K562 (cell line): Measurements from ENCODE around the gene GANAB. TPM values are rescaled to one million over a fixed set of nuclear protein-coding genes. Genes with fewer than 3 reads are reported as not detected.

Experiments
- BRD4 ChIP-seq: fragments of 200-600 bp; sonication (generic); IDR thresholded peaks from 2 replicates; pipeline ENCODE4 v1.6.1; 2017; ENCODE audit warnings: inconsistent platforms
- CAMTA2 ChIP-seq: fragments of 250-450 bp; sonication (Bioruptor Pico); conservative IDR thresholded peaks from 2 replicates; pipeline ENCODE4 v1.5.1; 2022
- CHCHD3 ChIP-seq: fragments of 250-450 bp; sonication (Bioruptor Pico); IDR thresholded peaks from 2 replicates; pipeline ENCODE4 v2.1.2; 2022; ENCODE audit warnings: mild to moderate bottlenecking
- DDX20 ChIP-seq: fragments of 450-650 bp; IDR thresholded peaks from 2 replicates; pipeline ENCODE4 v1.6.1; 2016; ENCODE audit warnings: missing genetic modification characterization, low read depth, mild to moderate bottlenecking, missing compliant biosample characterization, moderate library complexity
- FOSL1 ChIP-seq: fragments of 200-800 bp; sonication (Bioruptor generic); conservative IDR thresholded peaks from 2 replicates; pipeline ENCODE4 v1.6.1; 2016; ENCODE audit warnings: missing genetic modification characterization, missing compliant biosample characterization
- FOXA3 ChIP-seq, 2 experiments: fragments of 450-650 bp in 1 of 2; sonication (generic) in 1 of 2; formaldehyde crosslinking; IDR thresholded peaks in 1 of 2; conservative IDR thresholded peaks in 1 of 2; 2 replicates each; pipeline versions ENCODE4 v1.4.0 to v1.8.0; 2020 to 2022; ENCODE audit warnings: mild to moderate bottlenecking in 2 of 2, missing genetic modification reagents in 1 of 2
- GTF2F1 ChIP-seq: IDR thresholded peaks from 2 replicates; pipeline ENCODE4 v1.6.1; 2011; ENCODE audit warnings: low read depth, low read length, improper control_type of control experiment
- HDAC2 ChIP-seq: fragments of 450-650 bp; IDR thresholded peaks from 2 replicates; pipeline ENCODE4 v1.6.1; 2016; ENCODE audit warnings: mild to moderate bottlenecking
- HINFP ChIP-seq: fragments of 450-650 bp; conservative IDR thresholded peaks from 2 replicates; pipeline ENCODE4 v1.6.1; 2016; ENCODE audit warnings: missing genetic modification characterization, low read depth, mild to moderate bottlenecking, control low read depth, missing compliant biosample characterization
- HOXB6 ChIP-seq: fragments of 250-450 bp; sonication (Bioruptor Pico); IDR thresholded peaks from 2 replicates; pipeline ENCODE4 v1.5.1; 2022; ENCODE audit warnings: mild to moderate bottlenecking, borderline replicate concordance
- HSF4 ChIP-seq: fragments of 250-450 bp; sonication (Bioruptor Pico); IDR thresholded peaks from 2 replicates; pipeline ENCODE4 v2.1.2; 2022; ENCODE audit warnings: mild to moderate bottlenecking, moderate library complexity, borderline replicate concordance
- KDM2B ChIP-seq: fragments of 250-450 bp; sonication (Bioruptor Pico); IDR thresholded peaks from 2 replicates; pipeline ENCODE4 v1.8.0; 2021; ENCODE audit warnings: mild to moderate bottlenecking, moderate library complexity
- MXI1 ChIP-seq: IDR thresholded peaks from 2 replicates; pipeline ENCODE4 v1.6.1; 2011; ENCODE audit warnings: low read depth, mild to moderate bottlenecking, improper control_type of control experiment, low read length
- NBN ChIP-seq: fragments of 450-650 bp; IDR thresholded peaks from 2 replicates; pipeline ENCODE4 v1.6.1; 2016; ENCODE audit warnings: low read depth, mild to moderate bottlenecking
- PHF8 ChIP-seq: fragments of 200-600 bp; sonication (generic); IDR thresholded peaks from 2 replicates; pipeline ENCODE4 v1.6.1; 2012; ENCODE audit warnings: mixed run types, mild to moderate bottlenecking, inconsistent platforms, low read length, moderate library complexity, borderline replicate concordance
- SMAD2 ChIP-seq: fragments of 150-350 bp; IDR thresholded peaks from 2 replicates; pipeline ENCODE4 v1.6.1; 2014; ENCODE audit warnings: low read depth, mild to moderate bottlenecking, low read length
- TEAD4 ChIP-seq, 2 experiments: sonication (generic) in 1 of 2; formaldehyde crosslinking in 1 of 2; IDR thresholded peaks; 2 replicates each; pipeline versions ENCODE4 v1.6.1 to v1.8.0; 2012 to 2022; ENCODE audit warnings: borderline replicate concordance in 1 of 2, inconsistent platforms in 1 of 2, low read length in 1 of 2, mild to moderate bottlenecking in 1 of 2, missing genetic modification reagents in 1 of 2
- TSC22D4 ChIP-seq: fragments of 450-650 bp; IDR thresholded peaks from 2 replicates; pipeline ENCODE4 v1.6.1; 2016; ENCODE audit warnings: missing genetic modification characterization, missing biosample characterization, control low read depth
- ZBTB33 ChIP-seq: sonication (generic); formaldehyde crosslinking; IDR thresholded peaks from 2 replicates; pipeline ENCODE4 v1.8.1; 2023; ENCODE audit warnings: mild to moderate bottlenecking, missing genetic modification reagents
- ZKSCAN8 ChIP-seq: fragments of 200-800 bp; sonication (Bioruptor generic); IDR thresholded peaks from 2 replicates; pipeline ENCODE4 v1.6.1; 2016; ENCODE audit warnings: missing genetic modification characterization, missing compliant biosample characterization
- ZNF445 ChIP-seq: fragments of 250-450 bp; sonication (Bioruptor Pico); IDR thresholded peaks from 2 replicates; pipeline ENCODE4 v1.4.0; 2020; ENCODE audit warnings: low read depth, mild to moderate bottlenecking, moderate library complexity
- ZNF695 ChIP-seq: fragments of 450-650 bp; formaldehyde crosslinking; IDR thresholded peaks from 2 replicates; pipeline ENCODE4 v1.4.0; 2020; ENCODE audit warnings: mild to moderate bottlenecking, moderate library complexity
- polyA plus RNA-seq, 8 experiments: library from polyadenylated mRNA; depleted of rRNA in 4 of 8; stranded (reverse) in 5 of 8; unstranded in 3 of 8; fragments of >200 nt; fragmentation: Nextera tagmentation in 2 of 8; fragmentation: Illumina TruSeq in 1 of 8; extraction: Ambion mirVana in 2 of 8; extraction: Trizol in 1 of 8; gene quantifications; 2 replicates each; pipeline versions ENCODE4 v1.2.1 to v1.2.3, GENCODE V29; 2011 to 2014; ENCODE audit warnings: inconsistent platforms in 1 of 8, missing spikeins in 1 of 8
- total RNA-seq, 7 experiments: library from RNA; depleted of rRNA in 6 of 7; stranded (reverse); fragments of >200 nt in 6 of 7; fragmentation: Illumina TruSeq in 2 of 7; extraction: Trizol in 2 of 7; gene quantifications; 2 replicates each; pipeline versions ENCODE4 v1.2.1 to v1.2.3, GENCODE V29; 2011 to 2021; ENCODE audit warnings: low replicate concordance in 1 of 7
- TF ChIP-seq, protein P1 (sequence below): IDR thresholded peaks from 2 replicates; pipeline ENCODE4 v1.6.1; 2012; ENCODE audit warnings: low read depth, low read length, improper control_type of control experiment, borderline replicate concordance

GANAB gene
- total and polyA plus RNA-seq, 9 of the 15 experiments (the other 6 are each of a cell fraction or from before 2014, with no cell fraction given): 6.5 to 284 (median 161) TPM

DNA sequence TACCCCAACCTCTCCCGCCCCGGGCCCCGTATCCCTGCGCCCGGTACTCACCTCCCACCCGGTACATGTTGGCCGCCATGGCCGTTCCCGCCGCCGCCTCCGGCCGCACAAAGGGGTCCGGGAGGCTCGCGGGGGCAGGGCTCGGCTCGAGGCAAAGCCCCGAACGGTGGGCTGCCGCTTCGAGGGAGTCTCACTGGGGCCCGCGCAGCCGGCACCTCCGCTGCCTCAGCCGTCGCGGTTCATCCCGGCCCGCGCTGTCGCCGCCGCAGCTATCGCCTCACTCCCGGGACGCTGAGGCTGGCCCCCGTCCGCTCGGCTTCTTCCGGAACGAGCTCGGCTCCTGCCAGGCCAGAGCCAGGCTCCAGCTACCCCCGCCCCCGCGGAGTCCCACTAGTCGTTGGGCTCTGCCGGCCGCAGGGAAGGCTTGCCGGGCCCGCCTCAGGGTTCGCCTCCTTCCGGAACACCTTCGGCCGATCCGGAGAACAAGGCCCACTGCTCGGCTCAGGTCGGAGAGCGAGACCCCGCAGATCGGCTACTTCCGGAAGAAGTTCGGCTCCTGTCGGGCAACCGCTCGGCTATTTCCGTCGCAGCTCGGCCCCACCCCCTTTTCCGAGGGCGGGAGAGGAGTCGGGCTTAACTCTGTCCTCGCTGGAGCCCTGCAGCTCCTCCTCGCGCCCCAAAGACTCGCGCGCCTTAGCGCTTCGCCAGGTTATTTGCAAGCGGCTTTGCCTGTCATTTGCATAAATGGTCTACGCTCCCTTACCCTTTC lies 44.9 kb downstream of the GANAB start, which contains the start of gene MTA2 (continued):
- TF ChIP-seq, protein P1, sequence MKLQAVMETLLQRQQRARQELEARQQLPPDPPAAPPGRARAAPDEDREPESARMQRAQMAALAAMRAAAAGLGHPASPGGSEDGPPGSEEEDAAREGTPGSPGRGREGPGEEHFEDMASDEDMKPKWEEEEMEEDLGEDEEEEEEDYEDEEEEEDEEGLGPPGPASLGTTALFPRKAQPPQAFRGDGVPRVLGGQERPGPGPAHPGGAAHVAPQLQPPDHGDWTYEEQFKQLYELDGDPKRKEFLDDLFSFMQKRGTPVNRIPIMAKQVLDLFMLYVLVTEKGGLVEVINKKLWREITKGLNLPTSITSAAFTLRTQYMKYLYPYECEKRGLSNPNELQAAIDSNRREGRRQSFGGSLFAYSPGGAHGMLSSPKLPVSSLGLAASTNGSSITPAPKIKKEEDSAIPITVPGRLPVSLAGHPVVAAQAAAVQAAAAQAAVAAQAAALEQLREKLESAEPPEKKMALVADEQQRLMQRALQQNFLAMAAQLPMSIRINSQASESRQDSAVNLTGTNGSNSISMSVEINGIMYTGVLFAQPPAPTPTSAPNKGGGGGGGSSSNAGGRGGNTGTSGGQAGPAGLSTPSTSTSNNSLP: no peak
- TF ChIP-seq CAMTA2: 0 out of 2 replicates have a peak, but pooled peaks have one; percentile 45
- no peak for TF ChIP-seq HDAC2
- TF ChIP-seq ZNF695 (CRISPR knock-in tag): no peak
- TF ChIP-seq HSF4 (CRISPR knock-in tag): no peak
- TF ChIP-seq BRD4: 0 out of 2 replicates have a peak, but pooled peaks have one; percentile 54
- peak; percentile 64; the same call in 1 of the 2 replicates for TF ChIP-seq PHF8
- no peak for TF ChIP-seq TEAD4 (IDR thresholded peaks at IDR 0.05; ENCODE audit: low read length)
- no peak for TF ChIP-seq TEAD4 (CRISPR knock-in tag; IDR thresholded peaks at IDR 0.05; ENCODE audit: borderline replicate concordance)
- no peak for TF ChIP-seq HOXB6 (CRISPR knock-in tag)
- TF ChIP-seq GTF2F1: no peak
- no peak for TF ChIP-seq TSC22D4
- TF ChIP-seq FOSL1 (tag): no peak
- no peak for TF ChIP-seq SMAD2
- TF ChIP-seq DDX20 (tag): no peak
- TF ChIP-seq MXI1: no peak
- TF ChIP-seq ZBTB33 (CRISPR knock-in tag): no peak
- TF ChIP-seq FOXA3 (CRISPR knock-in tag; conservative IDR thresholded peaks at IDR 0.05 in 1 of 2, IDR thresholded peaks at IDR 0.05 in 1 of 2): peak in 1 of 2 experiments; percentile 14; a peak in 1 of 4 replicates
- TF ChIP-seq ZKSCAN8 (CRISPR knock-in tag): no peak
- no peak for TF ChIP-seq HINFP (tag)
- TF ChIP-seq KDM2B (CRISPR knock-in tag): peak; percentile 57; the same call in 1 of the 2 replicates
- no peak for TF ChIP-seq ZNF445 (CRISPR knock-in tag)
- TF ChIP-seq CHCHD3 (CRISPR knock-in tag): 0 out of 2 replicates have a peak, but pooled peaks have one; percentile 21
- TF ChIP-seq NBN: no peak
